ENCODE measurements around the gene TNFSF10. TPM values are rescaled to one million over a fixed set of nuclear protein-coding genes. Genes with fewer than 3 reads are reported as not detected.

Gene TNFSF10
- total RNA-seq, 1 experiment from 2014 or later, result 2.2 TPM

- H3K4me3 ChIP-seq (ENCODE audit: low read depth in 2 of 2, low read length in 2 of 2), result no peak overlapping the region
- BruUV-seq (replicated peaks), result no TSS peak
- POLR2A ChIA-PET, result interaction anchor here (0.5 kb wide), 1 partner anchor 11 kb away, joined by 4 read pairs; no protein-coding TSS in a partner anchor
- H3K36me3 ChIP-seq (ENCODE audit: control insufficient read depth, insufficient read depth, low read length), result no peaks in the 10 kb centered on the region
- H3K4me1 ChIP-seq (ENCODE audit: control insufficient read depth, insufficient read depth, low read length), result no peaks in the 10 kb centered on the region
- intact Hi-C loops (cut with micrococcal nuclease; ENCODE audit: unreplicated experiment), result no loop called here
- H3K27me3 ChIP-seq (ENCODE audit: control insufficient read depth, insufficient read depth, low read length), result no peaks in the 10 kb centered on the region
- ATAC-seq, result peak; percentile 42; the same call in 1 of the 2 replicates
- CTCF ChIA-PET, result no interaction called here
- no peaks in the 10 kb centered on the region for H3K9me3 ChIP-seq (ENCODE audit: control insufficient read depth, insufficient read depth, low read depth, low read length)
- DNase-seq (ENCODE audit: low read depth, low spot score), result no peak
- no peak overlapping the region for H3K27ac ChIP-seq (ENCODE audit: low read length)
- TF ChIP-seq POLR2AphosphoS5 (IDR thresholded peaks at IDR 0.05; ENCODE audit: low read depth, low read length) (no peak), TCF7L2 (IDR thresholded peaks at IDR 0.05; ENCODE audit: low read depth, low read length) (no peak), CTCF (IDR thresholded peaks at IDR 0.05) (no peak), REST (IDR thresholded peaks at IDR 0.05; ENCODE audit: insufficient read depth in 1 of 2, low read depth in 2 of 2, low read length in 1 of 2) (no peak), SIN3A (IDR thresholded peaks at IDR 0.05; ENCODE audit: borderline replicate concordance, insufficient read depth, low read depth, low read length) (no peak)
- in situ Hi-C loops (cut with HindIII; ENCODE audit: low pct_unique_long_range_greater_than_20kb, low sequenced_read_pairs), result no loop called here
These were observed 27.2 kb upstream of the TNFSF10 start for GRCh38 chr3:172550347-172550943.

GRCh38 chr3:172549144-172549543 lies 25.9 kb upstream of the TNFSF10 start:
- no peaks in the 10 kb centered on the region for H3K9me3 ChIP-seq (ENCODE audit: control insufficient read depth, insufficient read depth, low read depth, low read length)
- ATAC-seq (no peak), DNase-seq (ENCODE audit: low read depth, low spot score) (no peak)
- H3K4me3 ChIP-seq (ENCODE audit: low read depth in 2 of 2, low read length in 2 of 2), result no peak overlapping the region
- in situ Hi-C loops (cut with HindIII; ENCODE audit: low pct_unique_long_range_greater_than_20kb, low sequenced_read_pairs) (no loop called here), intact Hi-C loops (cut with micrococcal nuclease; ENCODE audit: unreplicated experiment) (no loop called here)
- TF ChIP-seq REST (IDR thresholded peaks at IDR 0.05; ENCODE audit: insufficient read depth in 1 of 2, low read depth in 2 of 2, low read length in 1 of 2) (no peak), SIN3A (IDR thresholded peaks at IDR 0.05; ENCODE audit: borderline replicate concordance, insufficient read depth, low read depth, low read length) (no peak), CTCF (IDR thresholded peaks at IDR 0.05) (no peak), POLR2AphosphoS5 (IDR thresholded peaks at IDR 0.05; ENCODE audit: low read depth, low read length) (no peak), TCF7L2 (IDR thresholded peaks at IDR 0.05; ENCODE audit: low read depth, low read length) (no peak)
- no peaks in the 10 kb centered on the region for H3K4me1 ChIP-seq (ENCODE audit: control insufficient read depth, insufficient read depth, low read length)
- CTCF ChIA-PET, result no interaction called here
- POLR2A ChIA-PET, result no interaction called here
- no TSS peak for BruUV-seq (replicated peaks)
- H3K27me3 ChIP-seq (ENCODE audit: control insufficient read depth, insufficient read depth, low read length), result no peaks in the 10 kb centered on the region
- no peak overlapping the region for H3K27ac ChIP-seq (ENCODE audit: low read length)
- H3K36me3 ChIP-seq (ENCODE audit: control insufficient read depth, insufficient read depth, low read length), result no peaks in the 10 kb centered on the region

Measured in Panc1 (cell line).